ENCODE results near the gene LGALS3BP. TPM values are rescaled to one million over a fixed set of nuclear protein-coding genes. Genes with fewer than 3 reads are reported as not detected.

LGALS3BP gene
- total and polyA plus RNA-seq, 2 of the 4 experiments (the other 2 are of a cell fraction), result 33.7 to 273 TPM

DNA sequence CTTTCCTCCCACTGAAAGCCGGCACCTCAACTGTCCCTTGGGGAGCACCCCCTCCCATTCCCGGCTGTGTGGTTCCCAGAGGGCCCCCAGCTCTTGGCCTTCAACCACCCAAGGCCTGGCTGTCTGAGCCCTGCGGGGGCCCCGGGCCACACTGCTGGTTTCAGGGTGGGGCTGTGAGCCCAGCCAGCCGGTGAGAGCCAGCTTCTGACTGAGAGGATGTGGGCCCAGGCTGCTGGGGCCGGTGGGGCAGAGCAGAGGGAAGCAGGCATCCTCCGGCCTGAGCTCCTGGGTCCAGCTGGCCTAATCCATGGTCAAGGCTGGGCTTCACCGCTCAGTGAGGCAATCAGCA is 875 bp upstream of the LGALS3BP start (continued):
- TF ChIP-seq RAD21 (IDR thresholded peaks at IDR 0.05; ENCODE audit: low read length), result no peak
- TF ChIP-seq RFX5 (IDR thresholded peaks at IDR 0.05; ENCODE audit: low read depth, low read length), result no peak
- no peak for TF ChIP-seq RCOR1 (IDR thresholded peaks at IDR 0.05; ENCODE audit: insufficient replicate concordance, low read length)

- peak overlapping the region; percentile 52 for H2AK9ac ChIP-seq (replicated peaks; ENCODE audit: low read depth, low read length, poor library complexity)
- ChIA-PET POLR2A (ENCODE audit: unreplicated experiment) (no interaction called here), CTCF (no interaction called here)
- no TSS peak for BruUV-seq (replicated peaks)
- H2BK20ac ChIP-seq (ENCODE audit: low read depth, low read length), result no peak overlapping the region
- H3K9me3 ChIP-seq (ENCODE audit: control insufficient read depth, insufficient read depth, low read length), result no peaks in the 10 kb centered on the region
- no peaks in the 10 kb centered on the region for H3K27me3 ChIP-seq (ENCODE audit: control insufficient read depth, insufficient read depth, low read length)
- WGBS, 2 experiments (ENCODE audit: extremely low coverage in 2 of 2, insufficient read length in 1 of 2), result 58% methylated on average over 4 of the region's 21 CpGs; no CpG with 5 or more reads in 1 of the 2 experiments
- no peak overlapping the region for H3K27ac ChIP-seq (ENCODE audit: insufficient read depth, low read length)
- H2BK15ac ChIP-seq (ENCODE audit: low read depth, low read length), result no peak overlapping the region
- H3K9me1 ChIP-seq (ENCODE audit: insufficient read depth, low read length), result peaks cover 18% of the 10 kb centered on the region
- no peak overlapping the region for H4K91ac ChIP-seq (ENCODE audit: insufficient read depth, low read depth, low read length)
- H2AK5ac ChIP-seq (ENCODE audit: low read depth, low read length), result peak overlapping the region; percentile 36; the same call in 1 of the 2 replicates
- H3K23ac ChIP-seq (ENCODE audit: low read depth, low read length), result no peak overlapping the region
- ATAC-seq (ENCODE audit: low read depth) (no peak), DNase-seq (no peak)
- H3K4me1 ChIP-seq (ENCODE audit: control insufficient read depth, insufficient read depth, low read length), result peaks cover 28% of the 10 kb centered on the region
- H3K56ac ChIP-seq (ENCODE audit: extremely low read depth, insufficient read depth, low read length), result no peak overlapping the region
- H3K9ac ChIP-seq (ENCODE audit: low read depth, low read length), result no peak overlapping the region
- no peak overlapping the region for H3K4me3 ChIP-seq (ENCODE audit: insufficient read depth, low read depth, low read length)
- H3K14ac ChIP-seq (replicated peaks; ENCODE audit: low read depth, low read length), result no peak overlapping the region
- no peak overlapping the region for H2AFZ ChIP-seq (replicated peaks; ENCODE audit: low read length, poor library complexity)
- 0 out of 2 replicates have a peak, but pooled peaks cover 2% of the 10 kb centered on the region for H3K36me3 ChIP-seq (ENCODE audit: control insufficient read depth, insufficient read depth, low read length)
- no peak for TF ChIP-seq MXI1 (IDR thresholded peaks at IDR 0.05; ENCODE audit: borderline replicate concordance, low read depth, low read length)
- no peak for TF ChIP-seq RFX5 (IDR thresholded peaks at IDR 0.05; ENCODE audit: low read depth, low read length)
- TF ChIP-seq BHLHE40 (IDR thresholded peaks at IDR 0.05; ENCODE audit: low read depth, low read length), result no peak
- no peak for TF ChIP-seq RAD21 (IDR thresholded peaks at IDR 0.05; ENCODE audit: low read length)
- no peak overlapping the region for H4K5ac ChIP-seq (ENCODE audit: low read depth, low read length)
- intact Hi-C loops (cut with micrococcal nuclease) (no loop called here), in situ Hi-C loops (cut with MboI; ENCODE audit: low sequenced_read_pairs) (no loop called here), dilution Hi-C loops (cut with HindIII; ENCODE audit: low sequenced_read_pairs, unreplicated experiment) (no loop called here)
- H3K4ac ChIP-seq (ENCODE audit: low read depth, low read length), result no peak overlapping the region; the same call in 1 of the 2 replicates
- H4K20me1 ChIP-seq (ENCODE audit: insufficient read depth, low read length), result no peaks in the 10 kb centered on the region
- no peak overlapping the region for H2BK120ac ChIP-seq (ENCODE audit: low read depth, low read length)
- H3K79me1 ChIP-seq (ENCODE audit: low read depth in 1 of 2, low read length in 2 of 2), result peaks cover 4 to 47% of the 10 kb centered on the region in 2 experiments; a peak in 2 of 4 replicates
- no peak overlapping the region; the same call in 1 of the 2 replicates for H3K4me2 ChIP-seq (ENCODE audit: low read depth, low read length)
- no peak overlapping the region for H2BK5ac ChIP-seq (ENCODE audit: low read depth, low read length, poor library complexity, severe bottlenecking)
- no peak overlapping the region; a peak in 1 of 4 replicates for H4K8ac ChIP-seq (ENCODE audit: low read depth in 2 of 2, low read length in 2 of 2)
- H3K18ac ChIP-seq (ENCODE audit: low read depth, low read length), result no peak overlapping the region
These were observed 1.4 kb downstream of the LGALS3BP start for GRCh38 chr17:78977997-78978973.
